H1 (cell line): ENCODE results near the gene SAMD4A. TPM values are rescaled to one million over a fixed set of nuclear protein-coding genes. Genes with fewer than 3 reads are reported as not detected.

Experiments
- CTCF ChIA-PET: fragments of 300-600 bp; sonication (Branson Sonifier 250); formaldehyde crosslinking; loops from one replicate; lab custom pipeline; 2021; ENCODE audit not compliant: partially characterized antibody; lab: Charles Lee
- POLR2A ChIA-PET: fragments of 300-600 bp; sonication (Branson Sonifier 250); formaldehyde crosslinking; loops from one replicate; lab custom pipeline; 2021; ENCODE audit warnings: inconsistent platforms; ENCODE audit not compliant: partially characterized antibody; lab: Charles Lee
- DNase-seq, 2 experiments: peaks; one replicate each; pipeline versions ENCODE4 v3.0.0 to v3.0.0-alpha.2; 2010 to 2022; ENCODE audit warnings: low spot score in 2 of 2, low read depth in 1 of 2, mixed read lengths in 1 of 2
- FAIRE-seq: peaks from 2 replicates; lab custom pipeline; 2011; peaks lifted over from hg19 to GRCh38; lab: Jason Lieb, UNC
- H2AFZ ChIP-seq: 2 replicates; pipeline ENCODE4 v1.8.1; 2012; ENCODE audit warnings: low read length, inconsistent platforms
- H2AK5ac ChIP-seq: 2 replicates; pipeline ENCODE4 v1.6.1; 2013; ENCODE audit warnings: low read depth, low read length
- H2BK120ac ChIP-seq: replicated peaks from 2 replicates; pipeline ENCODE3; 2013; ENCODE audit warnings: low read depth, low read length, inconsistent platforms
- H2BK12ac ChIP-seq: 2 replicates; pipeline ENCODE4 v1.6.1; 2013; ENCODE audit warnings: low read depth, low read length
- H2BK15ac ChIP-seq: 2 replicates; pipeline ENCODE4 v1.6.1; 2013; ENCODE audit warnings: low read length
- H2BK20ac ChIP-seq: 2 replicates; pipeline ENCODE4 v1.6.1; 2013; ENCODE audit warnings: low read length
- H2BK5ac ChIP-seq: 2 replicates; pipeline ENCODE4 v1.6.1; 2013; ENCODE audit warnings: low read depth, low read length
- H3K14ac ChIP-seq: 2 replicates; pipeline ENCODE4 v1.6.1; 2013; ENCODE audit warnings: inconsistent platforms; ENCODE audit not compliant: insufficient read length
- H3K18ac ChIP-seq: 2 replicates; pipeline ENCODE4 v1.6.1; 2013; ENCODE audit warnings: low read length; ENCODE audit errors: extremely low read depth
- H3K23ac ChIP-seq: 2 replicates; pipeline ENCODE4 v1.6.1; 2013; ENCODE audit warnings: inconsistent platforms; ENCODE audit not compliant: insufficient read length
- H3K23me2 ChIP-seq: 2 replicates; pipeline ENCODE4 v1.6.1; 2013; ENCODE audit warnings: low read depth, low read length
- H3K27ac ChIP-seq: 2 replicates; pipeline ENCODE4 v1.6.1; 2011; ENCODE audit warnings: low read depth, low read length, inconsistent platforms
- H3K27me3 ChIP-seq, 4 experiments: replicated peaks in 1 of 4; 1 replicate in 1 of 4; 2 replicates in 3 of 4; pipeline versions ENCODE4 v1.6.1 to v1.8.1; 2011 to 2013; ENCODE audit warnings: low read length in 3 of 4, mild to moderate bottlenecking in 3 of 4, inconsistent platforms in 2 of 4, mixed read lengths in 2 of 4, moderate library complexity in 1 of 4; ENCODE audit not compliant: control insufficient read depth in 3 of 4, insufficient read depth in 3 of 4; ENCODE audit errors: extremely low read depth in 1 of 4
- H3K36me3 ChIP-seq, 4 experiments: 2 replicates each; pipeline versions ENCODE4 v1.6.1 to v1.8.1; 2011 to 2013; ENCODE audit warnings: mild to moderate bottlenecking in 4 of 4, low read length in 3 of 4, moderate library complexity in 2 of 4, control low read depth in 1 of 4, inconsistent platforms in 1 of 4; ENCODE audit not compliant: insufficient read depth in 4 of 4, control insufficient read depth in 2 of 4
- H3K4ac ChIP-seq: replicated peaks from 2 replicates; pipeline ENCODE3; 2013; ENCODE audit warnings: low read length, low read depth, mixed read lengths, inconsistent platforms; ENCODE audit not compliant: insufficient read length
- H3K4me1 ChIP-seq, 4 experiments: replicated peaks in 1 of 4; 1 replicate in 1 of 4; 2 replicates in 3 of 4; pipeline versions ENCODE4 v1.6.1 to v1.8.1; 2011 to 2013; ENCODE audit warnings: low read length in 3 of 4, inconsistent platforms in 2 of 4, mixed read lengths in 1 of 4; ENCODE audit not compliant: insufficient read depth in 4 of 4, control insufficient read depth in 3 of 4
- H3K4me2 ChIP-seq, 2 experiments: 2 replicates each; pipeline versions ENCODE4 v1.6.1 to v1.8.1; 2011 to 2013; ENCODE audit warnings: low read depth in 2 of 2, low read length in 2 of 2, control low read depth in 1 of 2, inconsistent platforms in 1 of 2, mild to moderate bottlenecking in 1 of 2; ENCODE audit not compliant: insufficient read depth in 1 of 2
- H3K4me3 ChIP-seq, 4 experiments: fragments of 200-600, 300-600 bp in 1 of 4; sonication (generic), shearing (Covaris generic), sonication (Bioruptor Twin) in 1 of 4; 2 replicates each; pipeline versions ENCODE4 v1.5.1 to v1.8.1; 2011 to 2016; ENCODE audit warnings: low read length in 4 of 4, low read depth in 3 of 4, control low read depth in 2 of 4, inconsistent platforms in 2 of 4, mild to moderate bottlenecking in 2 of 4, mixed read lengths in 1 of 4, moderate library complexity in 1 of 4; ENCODE audit not compliant: insufficient read depth in 2 of 4; ENCODE audit errors: extremely low read depth in 1 of 4
- H3K56ac ChIP-seq: replicated peaks from 2 replicates; pipeline ENCODE3; 2013; ENCODE audit warnings: low read depth, mild to moderate bottlenecking, mixed read lengths, low read length, inconsistent platforms; ENCODE audit not compliant: insufficient read length
- H3K79me1 ChIP-seq: 2 replicates; pipeline ENCODE4 v1.6.1; 2013; ENCODE audit warnings: low read depth, low read length, control low read depth
- H3K79me2 ChIP-seq, 2 experiments: 2 replicates each; pipeline versions ENCODE4 v1.6.1 to v1.8.1; 2012 to 2013; ENCODE audit warnings: low read length in 2 of 2, mild to moderate bottlenecking in 2 of 2, inconsistent platforms in 1 of 2; ENCODE audit not compliant: insufficient read depth in 2 of 2, control insufficient read depth in 1 of 2
- H3K9ac ChIP-seq, 4 experiments: replicated peaks in 1 of 4; 1 replicate in 1 of 4; 2 replicates in 3 of 4; pipeline versions ENCODE4 v1.6.1 to v1.8.1; 2011 to 2013; ENCODE audit warnings: low read depth in 3 of 4, low read length in 3 of 4, control low read depth in 2 of 4, mild to moderate bottlenecking in 2 of 4, moderate library complexity in 2 of 4, inconsistent platforms in 1 of 4; ENCODE audit errors: extremely low read depth in 1 of 4
- H3K9me3 ChIP-seq, 2 experiments: 2 replicates each; pipeline versions ENCODE4 v1.6.1 to v1.8.1; 2012 to 2013; ENCODE audit warnings: mild to moderate bottlenecking in 2 of 2, moderate library complexity in 2 of 2, control low read depth in 1 of 2, inconsistent platforms in 1 of 2, low read depth in 1 of 2, low read length in 1 of 2, mixed read lengths in 1 of 2; ENCODE audit not compliant: insufficient read depth in 2 of 2
- H4K20me1 ChIP-seq, 2 experiments: replicated peaks in 1 of 2; 2 replicates each; pipeline versions ENCODE3 to v1.8.1; 2011 to 2013; ENCODE audit warnings: inconsistent platforms in 2 of 2, low read length in 2 of 2, mild to moderate bottlenecking in 1 of 2; ENCODE audit not compliant: insufficient read depth in 2 of 2, control insufficient read depth in 1 of 2
- H4K5ac ChIP-seq: 2 replicates; pipeline ENCODE4 v1.6.1; 2013; ENCODE audit warnings: low read length, low read depth, mixed read lengths, inconsistent platforms; ENCODE audit not compliant: insufficient read length
- H4K8ac ChIP-seq: 2 replicates; pipeline ENCODE4 v1.8.0; 2013; ENCODE audit warnings: mild to moderate bottlenecking, moderate library complexity, low read length, inconsistent platforms; ENCODE audit not compliant: insufficient read depth; ENCODE audit errors: extremely low read depth
- H4K91ac ChIP-seq: replicated peaks from 2 replicates; pipeline ENCODE3; 2013; ENCODE audit warnings: low read length, mixed read lengths, inconsistent platforms; ENCODE audit not compliant: insufficient read length
- KDM1A ChIP-seq: fragments of 200-600, 300-600 bp; sonication (generic); IDR thresholded peaks from 2 replicates; pipeline ENCODE4 v1.7.1; 2016; ENCODE audit warnings: mild to moderate bottlenecking, low read length, borderline replicate concordance
- POLR2A ChIP-seq, 2 experiments: IDR thresholded peaks; 1 replicate in 1 of 2; 2 replicates in 1 of 2; pipeline ENCODE4 v1.6.1; 2011; ENCODE audit warnings: low read depth in 2 of 2, low read length in 2 of 2, mild to moderate bottlenecking in 2 of 2; ENCODE audit errors: control extremely low read depth in 1 of 2
- WGBS, 2 experiments: shearing (Covaris generic) in 1 of 2; methylation state at CpG; one replicate each; pipeline versions ENCODE4 v1.1.6 to v1.1.7; 2013 to 2015; ENCODE audit warnings: low lambda C conversion rate in 2 of 2, mixed read lengths in 2 of 2, inconsistent platforms in 1 of 2, low coverage in 1 of 2, missing lambda C conversion rate in 1 of 2; ENCODE audit not compliant: insufficient replicate concordance in 2 of 2, insufficient coverage in 1 of 2, insufficient read length in 1 of 2; ENCODE audit errors: extremely low coverage in 1 of 2, missing lambda C conversion rate in 1 of 2; 5-methylcytosine and 5-hydroxymethylcytosine counted together
- polyA plus RNA-seq, 7 experiments: library from polyadenylated mRNA; depleted of rRNA in 3 of 7; stranded (reverse) in 5 of 7; unstranded in 2 of 7; fragments of >200 nt in 5 of 7; fragments of 200-250 nt in 2 of 7; gene quantifications; 1 replicate in 5 of 7; 2 replicates in 1 of 7; 4 replicates in 1 of 7; pipeline versions ENCODE4 v1.2.1 to v1.2.3, GENCODE V29; 2011 to 2013; ENCODE audit warnings: missing spikeins in 2 of 7, mixed read lengths in 2 of 7
- total RNA-seq: library from RNA; stranded (reverse); fragmentation: NEBNext Ultra II Directional; extraction: Animal tissue kit (Norgen Biotek cat#: 25700); gene quantifications from 2 replicates; pipeline ENCODE4 v1.2.1, GENCODE V29; 2021

SAMD4A gene
- total and polyA plus RNA-seq, 2 of the 8 experiments (the other 6 are each of a cell fraction or from before 2014, with no cell fraction given), result 2.4 to 12.3 TPM

DNA sequence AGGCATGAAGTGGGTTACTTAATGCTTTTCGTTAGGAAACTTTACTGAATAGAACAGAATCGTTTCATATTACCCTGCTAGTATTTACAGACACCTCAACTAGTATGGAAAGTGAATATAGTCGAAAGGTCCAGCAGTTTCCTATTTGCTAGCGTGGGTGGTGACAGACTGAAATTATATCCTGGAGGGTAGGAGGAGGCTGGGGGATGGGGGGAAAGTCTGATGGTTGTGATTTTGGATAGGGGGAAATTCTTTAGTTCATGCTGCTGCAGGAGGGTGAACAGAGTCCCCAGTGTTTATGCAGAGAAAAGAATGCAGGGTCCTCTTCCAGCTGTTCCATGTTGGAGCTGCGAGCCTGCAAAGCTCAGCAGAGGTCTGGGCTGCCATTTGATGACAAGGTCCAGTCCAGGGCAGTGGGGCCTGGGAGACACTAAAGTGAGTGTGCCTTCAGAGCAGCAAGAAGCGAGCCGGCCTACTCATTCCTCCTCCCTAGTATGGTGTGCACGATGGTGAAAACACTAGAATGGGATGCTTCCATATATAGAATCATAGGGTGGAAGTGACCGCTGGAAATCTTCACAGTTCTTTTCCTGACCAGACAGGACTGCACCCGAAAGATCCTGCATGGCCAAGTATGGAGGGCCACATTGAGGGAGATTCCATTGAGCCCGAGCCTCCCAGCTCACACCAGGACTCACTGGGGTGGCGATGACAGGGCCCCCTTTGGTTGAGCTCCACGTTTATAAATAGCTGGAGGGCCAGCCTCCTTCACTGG, 2.1 kb downstream of the SAMD4A start:
- CTCF ChIA-PET, result interaction anchor here (0.6 to 8.8 kb wide), 19 partner anchors 12 to 252 kb away, joined by 3 to 98 read pairs (median 4); no protein-coding TSS in a partner anchor
- no peak overlapping the region for H4K91ac ChIP-seq
- peaks cover 2 to 9% (median 6%) of the 10 kb centered on the region in 4 experiments; a peak in 6 of 7 replicates for H3K4me1 ChIP-seq
- peaks cover 20% of the 10 kb centered on the region for H3K23me2 ChIP-seq
- H3K36me3 ChIP-seq, result no peaks in the 10 kb centered on the region
- peaks cover 0 to 18% of the 10 kb centered on the region in 2 experiments; a peak in 2 of 4 replicates for H3K79me2 ChIP-seq
- no peak overlapping the region for H2BK20ac ChIP-seq
- 0 out of 8 replicates have a peak overlapping the region, but pooled peaks of 1 of the 4 experiments have one; percentile 16 for H3K4me3 ChIP-seq
- H3K56ac ChIP-seq, result no peak overlapping the region
- H3K4ac ChIP-seq, result no peak overlapping the region
- H2BK15ac ChIP-seq, result no peak overlapping the region
- DNase-seq (no peak), FAIRE-seq (no peak)
- H3K79me1 ChIP-seq, result no peaks in the 10 kb centered on the region; the same call in 1 of the 2 replicates
- POLR2A ChIA-PET, result interaction anchor here (0.6 to 3.3 kb wide), 10 partner anchors 8 to 236 kb away, joined by 3 to 17 read pairs (median 4); no protein-coding TSS in a partner anchor
- WGBS, 2 experiments, result 69% methylated on average over 13 of the region's 13 CpGs; no CpG with 5 or more reads in 1 of the 2 experiments
- no peak overlapping the region for H4K5ac ChIP-seq
- H3K23ac ChIP-seq, result no peak overlapping the region
- no peak overlapping the region for H2BK5ac ChIP-seq
- H2AFZ ChIP-seq, result no peak overlapping the region
- no peak overlapping the region for H3K27ac ChIP-seq
- peak overlapping the region; percentile 35 to 93; a peak in 3 of 4 replicates for H3K4me2 ChIP-seq
- no peak overlapping the region; a peak in 1 of 7 replicates for H3K9ac ChIP-seq
- no peak overlapping the region for H3K18ac ChIP-seq
- H2BK120ac ChIP-seq, result no peak overlapping the region
- H3K27me3 ChIP-seq, result peaks cover 0 to 30% (median 11%) of the 10 kb centered on the region in 4 experiments; a peak in 4 of 7 replicates
- H3K14ac ChIP-seq, result no peak overlapping the region
- no peak overlapping the region for H4K8ac ChIP-seq
- no peaks in the 10 kb centered on the region for H4K20me1 ChIP-seq
- TF ChIP-seq POLR2A (IDR thresholded peaks at IDR 0.05; ENCODE audit: control extremely low read depth in 1 of 2, low read depth in 2 of 2, low read length in 2 of 2), result peak in 1 of 2 experiments; percentile 26; a peak in 1 of 3 replicates
- no peak for TF ChIP-seq KDM1A
- TF ChIP-seq, all 59 proteins: peak for 1
- peak overlapping the region; percentile 32; the same call in 1 of the 2 replicates for H2AK5ac ChIP-seq
- H3K9me3 ChIP-seq, result no peaks in the 10 kb centered on the region
- 0 out of 2 replicates have a peak overlapping the region, but pooled peaks have one; percentile 42 for H2BK12ac ChIP-seq
